T-helper 22 cell (primary cell): ENCODE measurements around the gene SEPTIN1.
A peak's percentile ranks its signal among the peaks of the same experiment; 100 is the strongest.

Source experiments
- DNase-seq: peaks from one replicate; pipeline ENCODE4 v3.0.0-alpha.2; 2020; ENCODE audit warnings: low read depth

Gene SEPTIN1

GRCh38 chr16:30377050-30377811, 5.1 kb downstream of the SEPTIN1 start:
- DNase-seq: no peak

DNA sequence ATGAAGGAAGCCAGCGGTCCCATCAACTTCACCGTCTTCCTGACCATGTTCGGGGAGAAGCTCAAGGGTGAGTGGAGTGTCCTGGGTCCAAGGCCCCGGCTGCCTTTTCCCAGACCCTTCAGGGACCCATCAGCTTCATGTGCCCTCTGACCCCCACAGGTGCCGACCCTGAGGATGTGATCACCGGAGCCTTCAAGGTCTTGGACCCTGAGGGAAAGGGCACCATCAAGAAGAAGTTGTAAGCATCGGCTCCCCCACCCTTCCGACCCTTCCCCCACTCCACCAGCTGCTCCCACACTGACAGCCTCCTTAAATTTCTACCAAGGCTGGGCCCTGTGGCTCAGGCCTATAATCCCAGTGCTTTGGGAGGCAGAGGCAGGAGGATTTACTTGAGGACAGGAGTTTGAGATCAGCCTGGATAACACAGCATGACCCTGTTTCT, 5.9 kb downstream of the SEPTIN1 start:
- DNase-seq: no peak

- no peak for DNase-seq
Measured at GRCh38 chr16:30375864-30376263, 6.5 kb downstream of the SEPTIN1 start.

DNA sequence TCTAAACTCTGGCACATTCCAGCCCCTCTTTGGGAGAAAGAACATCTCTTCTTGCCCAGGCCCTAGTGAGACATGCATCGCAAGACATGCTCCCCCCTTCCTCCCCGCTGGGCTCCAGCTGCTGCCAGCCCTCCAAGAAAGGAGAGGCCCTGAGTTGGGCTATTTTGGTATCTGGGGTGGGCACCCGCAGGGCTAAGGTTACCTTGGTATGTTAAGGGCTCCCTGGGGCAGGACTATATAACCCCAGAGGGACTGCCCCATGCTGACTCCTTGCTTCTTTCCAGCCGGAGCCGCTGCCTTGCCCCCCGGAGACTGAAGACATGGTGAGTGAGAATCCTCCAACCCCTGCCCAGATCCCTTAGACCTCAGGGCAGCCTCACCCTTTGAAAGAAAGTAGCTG, 7.8 kb downstream of the SEPTIN1 start, which contains the start of gene MYL11:
TSS of gene MYL11 (plus strand) at position 265 of the 400 bp plus-strand sequence. CDS start at position 321, 56 bp downstream.
- no peak for DNase-seq

DNA sequence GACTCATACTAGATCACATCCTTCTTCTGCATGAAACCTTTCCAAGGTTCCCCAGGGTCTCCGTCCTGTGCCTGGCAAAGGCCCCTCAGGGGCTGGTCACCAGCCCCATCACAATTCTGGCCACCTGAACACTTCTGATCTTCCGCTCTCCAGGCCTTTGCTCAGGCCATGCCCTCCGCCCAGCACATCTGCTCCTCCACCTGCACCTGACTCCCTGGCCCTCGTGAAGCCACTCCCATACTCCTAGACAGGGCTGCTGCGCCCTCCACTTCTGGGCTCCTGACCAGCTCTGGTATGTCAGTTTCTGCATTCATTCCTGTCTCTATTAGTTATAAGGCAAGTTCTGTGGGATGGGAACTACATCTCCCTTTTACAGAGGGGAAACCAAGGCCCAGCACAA, 9.6 kb downstream of the SEPTIN1 start:
- DNase-seq: no peak

- DNase-seq: no peak
Measured at GRCh38 chr16:30372038-30372712, 10.2 kb downstream of the SEPTIN1 start.

- DNase-seq: no peak
Measured at GRCh38 chr16:30371248-30371816, 11.0 kb downstream of the SEPTIN1 start.

DNA sequence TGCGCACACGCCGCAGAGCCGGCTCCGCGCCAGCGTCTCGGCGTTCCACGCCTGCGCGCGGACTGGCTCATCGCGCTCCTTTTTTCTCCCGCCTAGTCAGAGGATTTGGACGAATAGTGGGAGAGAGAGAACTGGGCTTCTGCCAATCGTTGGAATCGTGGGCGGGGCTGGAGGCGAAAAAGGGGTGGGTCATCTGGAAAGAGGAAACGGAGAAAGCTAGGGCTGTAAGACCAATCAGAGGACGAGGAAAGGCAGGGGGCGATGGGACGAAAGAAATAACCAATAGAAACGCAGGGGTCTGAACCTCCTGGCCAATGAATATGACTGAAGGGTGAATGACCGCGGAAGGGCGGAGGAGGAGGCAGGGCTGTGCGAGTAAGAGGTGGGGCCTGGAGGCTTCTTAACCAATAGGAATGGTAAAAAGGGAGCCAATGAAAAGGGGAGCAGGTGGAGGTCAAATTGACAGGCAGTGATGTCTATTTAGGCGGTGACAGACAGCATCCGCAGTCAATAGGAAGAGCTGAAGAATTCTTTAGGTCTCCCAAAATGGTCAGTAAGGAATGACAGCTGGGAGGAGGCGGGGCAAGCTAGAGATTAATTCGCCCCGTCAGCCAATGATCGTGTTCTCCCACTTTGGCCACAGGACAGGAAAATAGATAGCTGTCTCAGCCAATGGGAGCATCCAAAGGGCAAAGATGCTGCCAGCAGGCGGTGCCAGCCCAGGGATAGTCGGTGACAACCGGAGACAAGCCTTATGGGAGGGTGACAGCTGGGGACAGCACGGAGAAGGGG, 11.7 kb downstream of the SEPTIN1 start, which contains the start of gene TBC1D10B:
TSS of gene TBC1D10B (minus strand) at position 39 of the 792 bp plus-strand sequence. CDS start 311 bp downstream, outside the sequence.
- peak; percentile 99 for DNase-seq

- DNase-seq: no peak
Measured at GRCh38 chr16:30369938-30370455, 12.4 kb downstream of the SEPTIN1 start.

DNA sequence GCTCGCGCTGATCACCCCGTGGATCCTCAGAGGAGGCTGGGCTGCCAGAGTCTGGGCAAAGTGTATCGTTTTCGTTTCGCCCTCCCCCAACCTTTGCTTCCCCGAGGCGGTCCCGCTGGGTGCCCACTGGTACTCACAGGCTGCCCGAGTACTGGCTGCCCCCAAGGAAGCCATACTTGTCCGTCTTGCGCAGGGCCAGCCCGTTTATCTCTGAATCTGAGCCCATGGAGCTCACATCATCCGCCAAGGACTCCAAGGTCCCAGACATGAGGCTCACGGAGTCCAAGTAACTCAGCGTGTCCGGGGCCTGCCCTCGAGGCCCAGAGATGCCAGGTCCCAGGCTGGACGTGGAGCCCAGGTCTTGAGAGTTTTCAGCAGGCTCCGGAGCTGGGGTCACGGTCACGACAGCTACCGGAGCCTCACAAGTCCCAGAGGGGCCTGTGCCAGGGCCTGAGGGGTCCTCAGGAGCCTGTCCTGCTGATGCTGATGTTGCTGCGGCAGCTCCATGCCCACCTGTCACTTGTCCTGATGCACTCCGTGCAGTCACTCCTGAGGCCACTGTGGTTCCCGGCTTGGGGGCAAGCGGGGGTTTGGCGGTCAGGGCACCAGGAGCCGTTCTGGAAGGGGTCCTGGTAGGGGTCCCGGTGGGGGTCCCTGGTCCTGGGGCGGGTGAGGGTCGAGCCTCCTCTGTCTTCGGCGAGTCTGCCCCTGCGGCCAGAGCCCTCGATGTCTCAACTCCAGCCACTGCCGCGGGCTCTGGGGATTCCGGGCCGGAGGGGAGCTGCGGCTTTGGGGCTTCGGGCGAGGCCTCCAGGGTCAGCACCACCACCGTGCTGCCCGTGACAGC, 13.0 kb downstream of the SEPTIN1 start:
- DNase-seq: no peak

DNA sequence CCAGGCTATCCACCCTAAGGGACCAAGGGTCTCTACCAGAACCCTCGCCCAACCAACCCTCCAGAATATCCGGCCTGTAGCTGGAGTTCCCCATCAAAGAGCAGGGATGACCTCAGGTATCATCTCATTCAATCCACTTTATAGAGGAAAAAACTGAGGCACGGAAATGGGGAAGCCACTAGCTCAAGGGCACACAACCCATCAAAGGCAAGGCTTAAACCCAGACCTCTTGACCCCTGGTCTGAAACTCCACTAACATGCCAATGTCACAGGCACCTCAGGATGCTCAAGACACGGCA, 13.6 kb downstream of the SEPTIN1 start:
- no peak for DNase-seq

- DNase-seq: no peak
Measured at GRCh38 chr16:30368122-30368791, 14.1 kb downstream of the SEPTIN1 start.

DNA sequence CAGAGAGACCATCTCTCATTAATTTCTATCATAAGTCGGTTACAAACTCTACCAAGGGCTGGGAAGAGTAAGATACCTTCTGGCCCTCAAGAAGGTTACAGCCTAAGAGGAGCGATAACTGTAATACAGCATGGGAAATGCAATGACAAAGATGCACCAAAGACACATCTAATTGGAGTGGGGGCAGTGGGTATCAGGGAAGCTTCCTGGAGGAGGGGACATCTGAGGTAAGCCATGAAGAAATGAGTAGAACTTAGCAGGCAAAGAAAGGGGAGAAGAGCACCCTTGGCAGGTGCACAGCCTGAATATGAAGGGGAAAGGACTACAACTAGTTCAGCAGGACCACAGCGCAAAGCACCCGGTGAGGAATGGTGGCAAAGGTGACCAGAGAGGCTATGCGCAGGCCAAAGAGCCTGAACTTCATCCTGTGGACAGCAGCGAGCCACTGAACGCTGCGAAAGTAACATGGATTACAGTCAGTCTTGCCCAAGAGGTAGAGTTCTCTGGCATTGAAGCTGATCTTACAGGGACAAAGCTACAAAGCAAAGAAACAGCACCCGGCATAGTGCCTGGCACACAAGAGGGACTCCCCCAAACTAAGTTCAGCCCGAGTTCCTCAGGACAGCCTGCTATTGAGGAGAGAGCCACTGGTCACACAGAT, 14.9 kb downstream of the SEPTIN1 start:
- no peak for DNase-seq

DNA sequence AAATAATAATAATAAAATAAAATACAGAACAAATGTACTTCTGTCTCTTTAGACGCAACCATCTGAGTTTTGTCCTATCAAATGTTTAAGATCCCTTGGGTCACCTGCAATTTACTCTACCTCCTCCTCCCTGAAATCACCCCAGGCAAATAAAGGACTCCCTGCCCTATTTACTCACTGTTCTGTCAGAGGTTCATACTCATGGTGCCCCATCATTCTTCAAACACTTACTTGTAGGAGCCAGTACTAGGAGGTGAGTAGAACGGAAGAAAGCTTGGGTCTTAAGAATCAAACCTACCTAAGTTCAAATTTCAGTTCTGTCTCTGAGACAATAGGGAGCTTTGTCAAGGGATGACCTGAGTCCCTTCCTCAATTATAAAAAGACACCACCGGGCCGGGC, 15.8 kb downstream of the SEPTIN1 start:
- DNase-seq: no peak

- no peak for DNase-seq
Measured at GRCh38 chr16:30365200-30365599, 17.2 kb downstream of the SEPTIN1 start.

GRCh38 chr16:30361180-30361579, 21.2 kb downstream of the SEPTIN1 start:
- no peak for DNase-seq

DNA sequence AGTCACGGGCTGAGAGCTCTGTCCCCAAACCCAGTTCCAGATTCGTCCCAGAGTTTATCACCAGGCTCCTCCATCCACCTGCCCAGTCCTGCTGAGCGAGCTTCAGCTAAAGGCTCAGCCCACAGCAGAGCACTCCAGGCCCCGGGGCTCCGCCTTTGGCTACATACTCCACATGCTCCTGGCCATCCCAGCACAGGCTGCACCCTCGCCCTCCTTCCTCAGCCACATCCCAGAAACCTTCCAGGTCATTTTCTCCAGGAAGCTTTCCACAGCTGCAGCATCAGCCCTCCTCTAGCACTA, 22.5 kb downstream of the SEPTIN1 start:
- no peak for DNase-seq

GRCh38 chr16:30358990-30359870, 23.1 kb downstream of the SEPTIN1 start:
- no peak for DNase-seq

DNA sequence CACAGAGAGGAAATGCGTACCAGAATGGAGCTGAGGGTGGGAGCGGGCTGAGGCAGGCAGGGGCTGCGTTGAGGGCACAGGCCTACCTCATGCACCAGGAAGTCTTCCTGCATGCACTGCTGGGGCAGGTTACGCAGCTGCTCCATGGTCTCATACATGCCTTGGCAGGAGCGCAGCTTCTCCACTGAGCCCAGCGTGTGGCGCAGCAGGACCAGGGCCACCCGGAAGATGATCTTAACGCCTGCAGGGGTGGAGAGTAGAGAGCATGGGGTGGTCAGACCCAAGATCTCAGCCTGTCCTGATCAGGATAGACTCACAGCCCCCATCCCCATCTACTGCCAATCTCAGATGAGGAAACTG, 23.8 kb downstream of the SEPTIN1 start:
- DNase-seq: no peak
